OCI-M2 (cell line): ENCODE data around the gene TMEM126A.

ENCODE experiments used
- DNase-seq: peaks from one replicate; lab custom pipeline; 2025; ENCODE audit not compliant: unreplicated experiment; lab: John Stamatoyannopoulos, UW

Gene TMEM126A

DNA sequence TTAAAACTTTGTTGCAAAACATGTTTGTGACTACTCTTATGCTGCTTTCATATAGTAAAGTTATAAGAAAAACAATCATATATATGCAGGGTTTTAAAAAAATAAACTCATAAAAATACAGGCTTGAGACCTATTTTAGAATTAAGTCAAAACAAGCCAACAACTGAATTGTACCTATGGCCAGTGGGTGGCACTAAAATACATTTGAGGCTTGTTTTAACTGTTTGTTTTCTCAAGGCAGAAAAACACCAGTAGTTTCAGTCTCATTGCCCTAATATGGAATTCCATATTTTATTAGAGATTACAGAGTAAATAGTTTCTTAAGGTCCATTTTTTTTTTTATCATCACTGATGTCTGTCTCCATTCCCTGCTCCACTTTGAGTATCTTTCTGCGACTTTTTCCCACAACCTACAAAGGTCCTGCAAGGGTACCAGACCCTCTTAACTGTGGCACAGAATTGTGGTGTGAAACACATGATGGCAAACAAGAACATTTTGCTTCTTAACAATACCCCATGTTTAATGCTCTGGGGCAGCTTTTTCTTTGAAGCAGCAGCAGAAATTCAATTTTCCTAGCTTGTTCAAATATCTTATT, 46.7 kb downstream of the TMEM126A start:
- DNase-seq, result no peak

DNA sequence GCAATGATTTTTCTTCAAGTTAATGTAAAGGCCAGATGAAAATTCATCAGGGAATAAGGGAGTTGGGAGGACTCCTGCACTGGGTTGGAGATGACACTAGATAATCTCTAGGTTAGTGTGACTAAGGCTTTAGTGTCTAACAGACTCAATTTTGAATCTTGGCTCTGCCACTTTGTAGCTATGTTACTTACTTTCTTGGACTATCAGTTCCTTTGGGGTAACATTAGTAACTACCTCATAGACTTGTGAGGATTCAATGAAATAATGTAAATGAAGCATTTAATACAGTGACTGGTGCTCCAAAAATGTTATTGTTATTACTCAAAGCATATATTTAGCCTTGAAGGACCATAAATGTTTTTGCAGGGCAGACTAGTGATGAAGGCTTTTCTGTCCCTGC, 47.8 kb downstream of the TMEM126A start:
- no peak for DNase-seq

DNA sequence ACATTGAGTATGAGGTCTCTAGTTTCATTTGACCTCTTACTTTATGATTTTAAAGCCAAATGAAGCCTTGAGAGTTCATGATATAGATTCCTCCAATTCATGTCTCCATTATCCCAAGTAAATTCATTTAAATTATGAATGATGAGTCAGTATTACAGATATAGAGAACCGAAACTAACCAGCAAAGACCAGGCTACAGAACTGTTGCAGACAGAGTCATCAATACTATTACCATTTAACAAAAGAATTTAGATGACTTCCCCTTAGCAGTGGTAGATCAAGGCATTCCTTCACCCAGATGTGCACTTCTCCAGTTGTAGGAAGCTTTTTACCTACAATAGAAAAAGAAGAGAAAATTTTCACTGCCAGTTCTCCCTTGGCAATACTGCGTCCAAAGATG, 50.0 kb downstream of the TMEM126A start:
- no peak for DNase-seq

DNA sequence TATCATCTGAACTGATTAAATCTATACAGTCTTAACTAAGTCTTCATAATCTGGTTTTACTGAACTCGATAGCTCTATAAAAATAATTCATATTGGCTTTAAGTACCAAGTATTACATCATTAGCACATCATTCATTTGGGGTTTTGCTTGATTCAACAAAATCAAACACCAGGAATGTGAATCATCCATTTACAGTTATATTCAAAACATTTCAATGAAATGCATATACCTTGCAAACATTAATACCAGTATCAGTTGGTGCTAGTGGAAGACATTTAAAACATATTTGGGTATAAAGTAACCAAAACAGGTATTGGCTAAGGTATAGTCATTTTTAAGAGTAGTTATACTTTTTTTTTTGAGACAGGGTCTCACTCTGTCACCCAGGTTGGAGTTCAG, 50.4 kb downstream of the TMEM126A start:
- no peak for DNase-seq

DNA sequence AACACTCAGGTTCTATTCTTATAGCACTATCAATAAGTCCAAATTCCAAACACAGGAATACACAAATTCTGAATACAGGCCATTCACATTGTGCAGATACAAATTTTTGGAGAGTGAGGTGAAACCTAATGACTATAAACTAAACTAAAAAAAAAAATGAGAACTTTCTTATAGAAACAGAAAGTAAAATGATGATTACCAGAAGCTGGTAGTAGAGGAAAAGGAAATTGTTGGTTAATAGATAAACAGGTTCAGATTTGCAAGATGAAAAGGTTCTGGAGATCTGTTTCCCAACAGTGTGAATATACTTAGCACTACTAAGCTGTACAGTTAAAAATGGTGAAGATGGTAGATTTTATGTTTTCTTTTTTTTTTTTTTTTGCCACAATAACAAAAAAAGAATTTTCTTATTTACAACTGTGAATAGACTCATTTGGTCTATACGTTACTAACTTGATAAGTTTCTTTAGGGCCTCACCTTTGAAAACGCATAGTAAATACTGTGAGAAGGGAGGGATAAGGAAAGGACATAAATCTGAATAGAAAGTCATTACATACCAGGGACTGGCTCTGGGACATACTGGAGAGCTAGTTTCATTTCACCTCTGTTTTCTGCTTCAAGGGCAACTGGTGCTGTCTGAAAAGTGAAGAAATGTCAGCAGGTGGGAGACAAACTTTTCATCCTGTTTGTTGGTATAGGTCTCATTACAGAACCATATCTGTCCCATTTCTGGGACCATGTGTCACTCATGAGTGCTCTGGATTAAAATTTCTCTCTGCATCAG, 52.4 kb downstream of the TMEM126A start:
- DNase-seq, result no peak

DNA sequence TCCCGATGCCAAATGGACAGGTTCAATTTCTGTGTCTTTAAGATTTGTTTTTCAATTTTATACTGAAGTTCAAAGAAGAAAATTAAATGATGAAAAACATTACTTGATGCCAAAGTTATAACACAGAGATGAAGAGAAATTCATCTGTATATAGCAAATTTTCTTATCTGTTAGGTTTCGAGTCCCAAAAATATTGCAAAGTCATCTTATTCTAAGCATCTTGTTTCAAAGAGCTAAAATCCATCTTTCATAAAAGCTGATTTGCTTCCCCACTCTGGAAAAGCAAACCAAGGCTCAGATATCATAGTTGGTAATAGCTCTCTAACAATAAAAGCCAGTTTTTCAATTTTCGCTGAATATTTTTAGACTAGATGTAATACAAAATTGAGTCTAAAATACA, 57.2 kb downstream of the TMEM126A start:
- DNase-seq, result no peak

DNA sequence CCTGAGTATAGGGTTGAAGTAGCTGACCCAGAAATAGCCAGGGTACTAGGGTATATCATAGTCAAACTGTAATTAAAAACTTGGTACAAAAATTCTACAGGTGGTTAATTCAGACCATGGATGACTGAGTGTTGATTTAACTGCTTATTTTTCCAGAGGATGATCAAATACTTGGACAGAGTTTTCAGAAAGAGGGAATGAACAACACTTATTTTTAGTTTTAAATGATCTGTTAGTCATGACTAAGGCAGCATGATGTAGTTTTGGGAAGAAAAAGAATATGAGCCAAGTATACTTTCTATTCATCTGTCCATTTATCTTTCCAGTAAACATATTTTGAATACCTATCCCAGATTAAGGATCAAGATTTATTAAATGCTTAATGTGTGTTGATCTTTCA, 58.0 kb downstream of the TMEM126A start:
- no peak for DNase-seq
